ENCODE data around the gene RBP2. TPM values are rescaled to one million over a fixed set of nuclear protein-coding genes. Genes with fewer than 3 reads are reported as not detected.

RBP2 gene
- total RNA-seq, 1 donor from 2014 or later, result not detected

- TF ChIP-seq CTCF (IDR thresholded peaks at IDR 0.05; ENCODE audit: insufficient read depth, low read length, severe bottlenecking), result no peak
- H3K27me3 ChIP-seq (ENCODE audit: control insufficient read depth, insufficient read depth, low read length), result no peaks in the 10 kb centered on the region
- no peaks in the 10 kb centered on the region for H3K36me3 ChIP-seq (ENCODE audit: control insufficient read depth, insufficient read depth, low read length)
- DNase-seq (ENCODE audit: low read depth), result no peak
- no peak overlapping the region for H3K4me3 ChIP-seq (ENCODE audit: low read depth, low read length)
- FAIRE-seq, result no peak
These were observed 4.3 kb upstream of the RBP2 start for GRCh38 chr3:139480585-139480984.

- H3K36me3 ChIP-seq (ENCODE audit: control insufficient read depth, insufficient read depth, low read length), result no peaks in the 10 kb centered on the region
- no peaks in the 10 kb centered on the region for H3K27me3 ChIP-seq (ENCODE audit: control insufficient read depth, insufficient read depth, low read length)
- FAIRE-seq, result no peak
- DNase-seq (ENCODE audit: low read depth), result peak; percentile 64
- no peak overlapping the region for H3K4me3 ChIP-seq (ENCODE audit: low read depth, low read length)
- TF ChIP-seq CTCF (IDR thresholded peaks at IDR 0.05; ENCODE audit: insufficient read depth, low read length, severe bottlenecking), result no peak
These were observed 1.7 kb upstream of the RBP2 start for GRCh38 chr3:139477710-139478640.

GRCh38 chr3:139473155-139473771 lies 3.1 kb downstream of the RBP2 start:
- no peak overlapping the region for H3K4me3 ChIP-seq (ENCODE audit: low read depth, low read length)
- FAIRE-seq (peak; percentile 94), DNase-seq (ENCODE audit: low read depth) (peak; percentile 32)
- no peak for TF ChIP-seq CTCF (IDR thresholded peaks at IDR 0.05; ENCODE audit: insufficient read depth, low read length, severe bottlenecking)
- no peaks in the 10 kb centered on the region for H3K36me3 ChIP-seq (ENCODE audit: control insufficient read depth, insufficient read depth, low read length)
- peaks cover 2% of the 10 kb centered on the region for H3K27me3 ChIP-seq (ENCODE audit: control insufficient read depth, insufficient read depth, low read length)

- no peak for DNase-seq (ENCODE audit: low read depth)
- Histone ChIP-seq H3K36me3 (ENCODE audit: control insufficient read depth, insufficient read depth, low read length) (no peaks in the 10 kb centered on the region), H3K27me3 (ENCODE audit: control insufficient read depth, insufficient read depth, low read length) (peaks cover 2% of the 10 kb centered on the region), H3K4me3 (ENCODE audit: low read depth, low read length) (no peak overlapping the region)
- no peak for TF ChIP-seq CTCF (IDR thresholded peaks at IDR 0.05; ENCODE audit: insufficient read depth, low read length, severe bottlenecking)
- FAIRE-seq, result peak; percentile 13
These were observed 3.8 kb downstream of the RBP2 start for GRCh38 chr3:139472380-139473010.

- H3K4me3 ChIP-seq (ENCODE audit: low read depth, low read length), result no peak overlapping the region
- DNase-seq (ENCODE audit: low read depth) (no peak), FAIRE-seq (no peak)
- no peak for TF ChIP-seq CTCF (IDR thresholded peaks at IDR 0.05; ENCODE audit: insufficient read depth, low read length, severe bottlenecking)
- H3K27me3 ChIP-seq (ENCODE audit: control insufficient read depth, insufficient read depth, low read length), result peaks cover 2% of the 10 kb centered on the region
- H3K36me3 ChIP-seq (ENCODE audit: control insufficient read depth, insufficient read depth, low read length), result no peaks in the 10 kb centered on the region
These were observed 6.1 kb downstream of the RBP2 start for GRCh38 chr3:139470199-139470598.
